Subcutaneous abdominal adipose tissue (tissue), 5 donors: ENCODE data around the gene SLC30A7.
"Not testable (repeated sequence)": the region's sequence is repeated elsewhere in the genome, so short reads cannot be mapped to it uniquely, and the experiment has no call there.

Experiments used
- H3K27ac ChIP-seq: one replicate; pipeline ENCODE4 v1.7.0; 2013; ENCODE audit warnings: low read depth, mild to moderate bottlenecking, inconsistent platforms, low read length, moderate library complexity
- H3K27me3 ChIP-seq, 5 donors: one replicate each; pipeline ENCODE4 v1.7.0; 2013; ENCODE audit warnings: low read length in 5 of 5, inconsistent platforms in 1 of 5; ENCODE audit not compliant: control insufficient read depth in 5 of 5, insufficient read depth in 4 of 5
- H3K36me3 ChIP-seq, 5 donors: one replicate each; pipeline ENCODE4 v1.7.0; 2013; ENCODE audit warnings: low read length in 5 of 5; ENCODE audit not compliant: control insufficient read depth in 5 of 5, insufficient read depth in 5 of 5
- H3K4me1 ChIP-seq, 5 donors: one replicate each; pipeline ENCODE4 v1.7.0; 2013; ENCODE audit warnings: low read length in 5 of 5, mild to moderate bottlenecking in 3 of 5, moderate library complexity in 1 of 5; ENCODE audit not compliant: control insufficient read depth in 5 of 5, insufficient read depth in 5 of 5
- H3K4me3 ChIP-seq, 5 donors: one replicate each; pipeline ENCODE4 v1.7.0; 2013; ENCODE audit warnings: low read length in 5 of 5, low read depth in 1 of 5
- H3K9ac ChIP-seq, 5 donors: one replicate each; pipeline ENCODE4 v1.7.0; 2013; ENCODE audit warnings: low read length in 5 of 5, mild to moderate bottlenecking in 4 of 5, moderate library complexity in 3 of 5
- H3K9me3 ChIP-seq, 5 donors: one replicate each; pipeline ENCODE4 v1.7.0; 2013; ENCODE audit warnings: low read length in 5 of 5; ENCODE audit not compliant: control insufficient read depth in 5 of 5
- donor health status: healthy.
- donor health status: healthy.
- donor health status: healthy.
- donor health status: healthy.
- donor health status: healthy.

SLC30A7 gene

DNA sequence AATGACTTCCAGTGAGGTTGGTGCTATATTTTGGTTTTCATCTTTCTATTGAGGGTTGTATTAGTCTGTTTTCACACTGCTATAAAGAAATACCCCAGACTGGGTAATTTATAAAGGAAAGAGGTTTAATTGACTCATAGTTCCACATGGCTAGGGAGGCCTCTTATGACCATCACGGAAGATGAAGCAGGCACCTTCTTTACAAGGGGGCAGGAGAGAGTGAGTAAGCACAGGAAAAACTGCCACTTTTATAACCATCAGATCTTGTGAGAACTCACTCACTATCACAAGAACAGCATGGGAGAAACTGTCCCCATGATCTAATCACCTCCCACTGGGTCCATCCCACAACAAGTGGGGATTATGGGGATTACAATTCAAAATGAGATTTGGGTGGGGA, 6.9 kb upstream of the SLC30A7 start:
- H3K4me1 ChIP-seq, H3K9me3 ChIP-seq, H3K36me3 ChIP-seq, H3K4me3 ChIP-seq, H3K27me3 ChIP-seq, H3K27ac ChIP-seq, H3K9ac ChIP-seq: not testable (repeated sequence)

DNA sequence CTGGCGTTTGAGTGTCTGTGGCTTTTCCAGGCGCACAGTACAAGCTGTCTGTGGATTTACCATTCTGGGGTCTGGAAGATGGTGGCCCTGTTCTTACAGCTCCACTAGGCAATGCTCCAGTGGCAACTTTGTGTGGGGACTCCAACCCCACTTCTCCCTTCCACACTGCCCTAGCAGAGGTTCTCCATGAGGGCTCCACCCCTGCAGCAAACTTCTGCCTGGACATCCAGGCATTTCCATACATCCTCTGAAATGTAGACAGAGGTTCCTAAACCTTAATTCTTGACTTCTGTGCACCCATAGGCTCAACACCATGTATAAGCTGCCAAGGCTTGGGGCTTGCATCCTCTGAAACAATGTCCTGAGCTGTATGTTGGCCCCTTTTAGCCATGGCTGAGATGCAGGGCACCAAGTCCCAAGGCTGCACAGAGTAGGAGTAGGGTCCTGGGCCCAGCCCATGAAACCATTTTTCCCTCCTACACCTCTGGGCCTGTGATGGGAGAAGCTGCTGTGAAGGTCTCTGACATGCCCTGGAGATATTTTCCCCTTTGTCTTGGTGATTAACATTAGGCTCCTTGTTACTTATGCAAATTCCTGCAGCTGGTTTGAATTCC, 5.9 kb upstream of the SLC30A7 start:
- not testable (repeated sequence) for H3K36me3 ChIP-seq, H3K27me3 ChIP-seq, H3K9ac ChIP-seq, H3K27ac ChIP-seq, H3K9me3 ChIP-seq
- H3K4me1 ChIP-seq: peaks cover 0 to 12% (median 10%) of the 10 kb centered on the region in 5 donors
- peak overlapping the region in 1 of 5 donors; percentile 4 for H3K4me3 ChIP-seq

DNA sequence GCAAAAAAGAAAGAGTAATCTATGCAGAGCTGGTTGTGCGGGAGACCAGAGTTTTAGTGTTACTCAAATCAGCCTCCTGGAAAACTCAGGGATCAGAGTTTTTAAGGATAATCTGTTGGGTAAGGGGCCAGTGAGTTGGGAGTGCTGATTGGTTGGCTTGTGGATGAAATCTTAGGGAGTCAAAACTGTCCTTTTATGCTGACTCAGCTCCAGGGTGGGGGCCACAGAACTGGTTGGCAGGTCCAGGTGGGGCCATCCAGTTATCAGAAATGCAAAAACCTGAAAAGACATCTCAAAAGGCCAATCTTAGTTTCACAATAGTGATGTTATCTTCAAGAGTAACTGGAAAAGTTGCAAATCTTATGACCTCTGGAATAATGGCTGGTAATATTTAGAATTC, 4.5 kb upstream of the SLC30A7 start:
- Histone ChIP-seq H3K9ac (no peak overlapping the region), H3K36me3 (peaks cover 0 to 6% (median under 1%) of the 10 kb centered on the region in 5 donors), H3K27ac (no peak overlapping the region), H3K9me3 (peaks cover 0 to 10% (median 8%) of the 10 kb centered on the region in 5 donors), H3K4me3 (no peak overlapping the region), H3K27me3 (no peaks in the 10 kb centered on the region), H3K4me1 (peaks cover 0 to 20% (median 12%) of the 10 kb centered on the region in 5 donors)

DNA sequence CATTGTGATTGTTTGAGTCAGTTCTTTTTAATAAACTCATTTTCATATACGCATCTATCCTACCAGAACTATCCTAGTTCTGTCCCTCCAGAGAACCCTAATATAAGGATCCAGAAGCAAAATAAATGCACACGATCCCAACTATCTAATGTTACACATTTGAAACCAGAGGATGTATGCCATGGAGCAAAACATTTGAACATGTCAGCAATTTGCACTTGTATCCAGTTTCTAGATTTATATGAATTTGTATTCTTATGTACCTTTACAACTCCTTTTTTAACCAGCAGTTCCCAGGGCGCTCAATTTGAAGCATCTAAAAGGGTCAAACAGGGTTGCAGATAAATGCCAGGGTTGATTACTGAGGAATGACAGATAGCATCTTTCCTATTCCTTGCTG, 3.3 kb upstream of the SLC30A7 start:
- Histone ChIP-seq H3K27ac (no peak overlapping the region), H3K36me3 (no peaks in the 10 kb centered on the region), H3K4me3 (no peak overlapping the region), H3K9me3 (peaks cover 0 to 10% (median 8%) of the 10 kb centered on the region in 5 donors), H3K27me3 (no peaks in the 10 kb centered on the region), H3K9ac (no peak overlapping the region), H3K4me1 (peaks cover 0 to 32% (median 23%) of the 10 kb centered on the region in 5 donors)

DNA sequence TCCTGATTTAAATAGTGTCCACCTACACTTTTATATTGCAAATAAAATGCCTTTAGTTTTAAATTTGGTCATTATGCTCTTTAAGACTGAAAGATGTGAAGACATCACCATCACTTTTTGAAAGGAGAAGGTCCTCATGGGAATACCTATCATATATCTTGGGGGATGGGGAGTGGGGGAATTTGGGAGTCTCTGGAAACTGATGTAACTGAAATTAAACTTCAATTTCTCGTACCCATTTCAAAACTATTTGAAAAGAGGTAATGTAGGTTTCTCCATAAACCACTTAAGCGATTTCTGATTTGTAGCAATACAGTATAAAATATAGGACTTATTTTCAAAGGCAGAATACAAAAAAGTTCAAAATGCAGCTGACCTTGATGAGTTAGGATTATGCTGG, 2.2 kb upstream of the SLC30A7 start:
- Histone ChIP-seq H3K27ac (no peak overlapping the region), H3K9me3 (peaks cover 0 to 10% (median 8%) of the 10 kb centered on the region in 5 donors), H3K4me3 (peak overlapping the region in 3 of 5 donors; percentile 22 to 91 (median 89)), H3K36me3 (no peaks in the 10 kb centered on the region), H3K27me3 (no peaks in the 10 kb centered on the region), H3K9ac (peak overlapping the region in 1 of 5 donors; percentile 98), H3K4me1 (peaks cover 0 to 34% (median 23%) of the 10 kb centered on the region in 5 donors)

DNA sequence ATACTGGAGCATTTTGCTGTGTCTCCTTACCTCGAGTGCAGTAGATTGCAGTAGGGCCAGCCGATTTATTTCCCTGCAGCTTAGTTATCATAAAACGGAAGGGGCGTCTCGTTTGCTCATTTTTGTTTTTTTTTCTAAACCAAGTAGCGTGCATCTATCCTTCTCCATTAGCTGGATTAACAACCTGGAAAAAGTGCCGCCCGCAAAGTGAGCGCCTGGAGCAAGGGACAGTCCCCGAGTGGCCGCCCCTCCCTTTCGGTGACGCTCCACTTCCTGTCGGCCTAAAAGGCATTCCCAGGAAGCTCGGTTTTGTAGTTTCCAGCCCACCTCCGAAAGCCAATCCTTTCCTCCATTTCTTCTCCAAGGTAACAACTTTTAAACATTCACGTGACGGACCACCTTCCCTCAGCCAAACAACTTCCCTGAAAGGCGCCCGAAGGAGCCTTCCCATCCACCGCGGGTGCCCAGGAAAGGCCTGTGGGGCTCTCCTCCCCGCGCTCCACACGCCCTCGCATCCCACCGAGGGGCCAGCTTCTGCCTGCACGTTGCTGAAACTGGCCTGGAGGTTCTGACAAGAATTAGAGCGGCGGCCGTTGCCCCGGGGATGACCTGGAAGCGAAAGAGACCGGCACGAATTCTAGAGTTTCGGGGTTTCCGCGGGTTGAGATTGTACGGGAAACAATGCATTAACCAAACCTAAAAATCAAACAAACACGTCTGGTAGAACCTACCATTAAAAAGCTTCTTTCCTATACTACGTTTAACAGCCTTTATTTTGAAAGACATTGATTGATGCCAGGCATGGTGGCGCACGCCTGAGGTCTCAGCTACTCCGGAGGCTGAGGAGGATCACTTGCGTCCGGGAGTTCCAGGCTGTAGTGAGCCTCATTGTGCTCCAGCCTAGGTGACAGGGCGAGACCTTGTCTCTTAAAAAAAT, 1.0 kb upstream of the SLC30A7 start, which contains the start of gene EXTL2:
EXTL2 (minus strand) TSS at position 240 of the 937 bp plus-strand sequence. CDS start 6,085 bp downstream, outside the sequence.
- Histone ChIP-seq H3K4me3 (peak within 1 kb of the TSS; percentile 87 to 97 (median 91)), H3K27me3 (no peaks in the 10 kb centered on the region), H3K9ac (peak within 1 kb of the TSS; percentile 82 to 100 (median 98)), H3K4me1 (peaks cover 0 to 34% (median 23%) of the 10 kb centered on the region in 5 donors), H3K36me3 (peaks cover 5 to 8% (median 5%) of the 10 kb centered on the region in 5 donors), H3K9me3 (peaks cover 0 to 4% (median 4%) of the 10 kb centered on the region in 5 donors), H3K27ac (peak within 1 kb of the TSS; percentile 97)

DNA sequence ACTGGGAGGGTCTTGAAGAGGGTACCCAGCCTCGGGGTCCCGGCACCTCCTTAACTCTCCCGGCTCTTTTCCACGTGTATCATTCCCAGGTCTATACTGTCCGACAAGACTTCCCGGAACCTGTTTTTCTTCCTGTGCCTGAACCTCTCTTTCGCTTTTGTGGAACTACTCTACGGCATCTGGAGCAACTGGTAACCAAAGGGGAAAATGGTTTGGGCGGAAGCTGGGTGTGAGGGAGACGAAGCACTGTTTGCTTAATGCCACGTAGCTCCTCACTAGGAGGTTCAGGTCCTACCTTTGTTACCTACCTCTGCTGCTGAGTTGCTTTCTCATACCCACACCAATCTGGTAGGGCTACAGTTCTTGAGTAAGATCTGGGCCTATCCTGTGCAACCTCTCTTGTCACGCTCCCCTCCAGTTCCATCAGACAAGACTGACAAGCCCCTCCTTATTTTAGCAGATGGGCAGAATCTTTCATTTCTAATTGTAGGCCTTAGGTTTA, 642 bp downstream of the SLC30A7 start:
- peaks cover 0 to 34% (median 23%) of the 10 kb centered on the region in 5 donors for H3K4me1 ChIP-seq
- peak overlapping the region; percentile 87 to 97 (median 91) for H3K4me3 ChIP-seq
- H3K9ac ChIP-seq: peak overlapping the region; percentile 78 to 100 (median 98)
- H3K27ac ChIP-seq: peak overlapping the region; percentile 97
- H3K27me3 ChIP-seq: no peaks in the 10 kb centered on the region
- no peaks in the 10 kb centered on the region for H3K9me3 ChIP-seq
- H3K36me3 ChIP-seq: peaks cover 5 to 19% (median 12%) of the 10 kb centered on the region in 5 donors

DNA sequence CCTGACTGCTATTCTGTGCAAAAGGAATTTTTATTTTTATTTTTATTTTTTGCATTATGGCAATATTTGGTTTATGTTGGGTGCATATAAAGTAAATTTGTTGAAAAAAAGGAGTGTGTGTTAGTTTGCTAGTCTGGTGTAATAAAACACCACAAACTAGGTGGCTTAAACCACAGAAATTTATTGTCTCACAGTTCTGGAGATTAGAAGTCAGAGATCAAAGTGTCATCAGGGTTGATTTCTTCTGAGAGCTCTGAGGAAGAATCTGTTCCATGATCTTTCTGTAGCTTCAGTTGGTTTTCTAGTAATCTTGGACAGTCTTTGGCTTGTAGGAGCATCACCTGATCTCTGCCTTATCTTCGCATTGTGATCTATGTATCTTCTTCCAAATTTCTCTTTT, 6.5 kb downstream of the SLC30A7 start:
- H3K9me3 ChIP-seq: no peaks in the 10 kb centered on the region
- H3K4me1 ChIP-seq: peaks cover 0 to 5% (median 1%) of the 10 kb centered on the region in 5 donors
- H3K4me3 ChIP-seq: no peak overlapping the region
- H3K9ac ChIP-seq: no peak overlapping the region
- H3K27me3 ChIP-seq: no peaks in the 10 kb centered on the region
- H3K36me3 ChIP-seq: peaks cover 16 to 41% (median 36%) of the 10 kb centered on the region in 5 donors
- H3K27ac ChIP-seq: no peak overlapping the region

DNA sequence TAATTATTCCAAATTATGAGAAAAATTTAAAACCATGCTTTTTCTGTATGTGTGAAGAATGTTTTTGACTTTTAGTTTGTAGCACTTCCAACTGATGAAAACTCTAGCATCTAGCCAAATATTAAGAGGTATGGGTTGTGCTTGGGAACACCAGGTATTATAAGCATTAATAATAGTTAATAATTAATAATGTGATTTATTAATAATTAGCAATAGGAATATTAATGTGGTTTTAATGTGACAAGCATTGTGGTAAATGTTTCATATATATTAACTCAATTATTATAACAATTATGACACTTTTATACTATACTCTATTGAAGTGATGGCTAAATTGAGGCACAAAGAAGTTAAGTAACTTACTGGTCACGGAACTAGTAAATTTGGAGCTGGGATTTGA, 7.9 kb downstream of the SLC30A7 start:
- no peak overlapping the region for H3K9ac ChIP-seq
- H3K36me3 ChIP-seq: peaks cover 23 to 52% (median 47%) of the 10 kb centered on the region in 5 donors
- no peak overlapping the region for H3K4me3 ChIP-seq
- no peak overlapping the region for H3K27ac ChIP-seq
- no peaks in the 10 kb centered on the region for H3K27me3 ChIP-seq
- no peaks in the 10 kb centered on the region for H3K9me3 ChIP-seq
- H3K4me1 ChIP-seq: no peaks in the 10 kb centered on the region
